Activated naive CD4-positive, alpha-beta T cell treated with anti-CD3 and anti-CD28 coated beads for 36 hours (primary cell): Measurements from ENCODE around the gene GPRASP1. TPM values are rescaled to one million over a fixed set of nuclear protein-coding genes. Genes with fewer than 3 reads are reported as not detected.
"Not testable (repeated sequence)": the region's sequence is repeated elsewhere in the genome, so short reads cannot be mapped to it uniquely, and the experiment has no call there.

Experiments
- CTCF ChIA-PET: fragments of 350-600 bp; sonication (Branson Sonifier 250); formaldehyde crosslinking; loops from one replicate; lab custom pipeline; 2021; ENCODE audit warnings: antibody characterized with exemption; lab: Charles Lee
- DNase-seq: peaks from one replicate; pipeline ENCODE4 v3.0.0-alpha.2; 2020
- H3K27ac Mint-ChIP-seq: one replicate; pipeline ENCODE4 v1.8.0; 2021; ENCODE audit warnings: mild to moderate bottlenecking, mixed read lengths
- H3K27me3 Mint-ChIP-seq: one replicate; pipeline ENCODE4 v1.8.0; 2021; ENCODE audit warnings: low read depth, mixed read lengths
- H3K36me3 Mint-ChIP-seq: one replicate; pipeline ENCODE4 v1.8.0; 2021; ENCODE audit warnings: low read depth, mixed read lengths
- H3K4me1 Mint-ChIP-seq: one replicate; pipeline ENCODE4 v1.8.0; 2021; ENCODE audit warnings: low read depth, mixed read lengths
- H3K4me3 Mint-ChIP-seq: one replicate; pipeline ENCODE4 v1.8.0; 2021; ENCODE audit warnings: mild to moderate bottlenecking, moderate library complexity, mixed read lengths
- H3K9me3 Mint-ChIP-seq: one replicate; pipeline ENCODE4 v1.8.0; 2021; ENCODE audit warnings: mixed read lengths
- intact Hi-C: fragments of 100-400 bp; cut with micrococcal nuclease; formaldehyde crosslinking; loops from one replicate; pipeline ENCODE4 v1.15.1; 2023
- total RNA-seq, 2 experiments: library from RNA; stranded (reverse); gene quantifications; one replicate each; pipeline ENCODE4 v1.2.3, GENCODE V29; 2021

GPRASP1 gene
- total RNA-seq, 2 experiments from 2014 or later: 3.5 to 4.0 TPM

DNA sequence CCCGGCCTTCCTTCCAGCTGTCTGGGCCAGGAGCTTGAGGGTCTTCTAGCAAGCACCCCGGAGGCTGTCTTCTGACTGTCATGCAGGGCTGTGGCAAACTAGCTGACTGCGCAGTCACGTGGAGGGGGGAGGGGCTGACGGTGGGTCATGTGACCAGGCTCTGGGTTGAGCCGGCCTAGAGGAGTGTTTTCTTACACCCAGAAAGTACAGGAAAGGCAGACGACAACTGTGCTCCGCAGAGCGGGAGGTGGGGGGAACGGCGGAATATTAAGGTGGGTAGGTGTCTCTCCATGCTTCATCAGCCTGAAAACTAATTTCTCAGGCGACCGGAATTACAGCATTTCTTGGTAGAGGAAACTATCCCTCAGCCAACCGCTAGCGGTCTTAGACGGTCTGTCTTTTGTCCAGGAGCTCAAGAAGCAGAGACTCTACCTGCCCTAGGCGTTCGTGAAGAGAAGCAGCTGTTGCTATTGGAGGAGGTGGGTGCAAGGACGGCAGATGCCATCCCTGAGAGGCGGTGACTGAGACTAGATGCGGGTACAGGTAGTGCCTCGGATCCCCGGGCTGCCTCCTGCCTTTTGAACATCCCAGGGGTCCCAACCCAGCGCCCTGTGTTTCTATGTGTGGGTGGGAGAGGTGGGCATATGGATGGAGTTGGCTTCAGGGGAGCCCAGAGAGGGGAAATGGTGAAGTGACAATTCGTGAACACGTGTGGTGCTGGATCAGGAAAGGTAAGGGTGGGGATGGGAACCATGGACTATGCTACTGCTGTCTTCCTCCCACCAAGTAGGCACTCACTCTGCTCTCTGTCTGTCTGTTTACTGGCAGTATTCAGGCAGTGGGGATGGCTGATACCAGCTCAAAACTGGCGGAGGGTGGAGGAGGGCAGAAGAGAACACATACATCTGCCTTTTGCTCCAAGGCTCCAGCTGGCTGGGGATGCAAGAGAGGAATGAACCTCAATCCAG is 8.8 kb downstream of the GPRASP1 start:
- CTCF ChIA-PET: interaction anchor here (1.3 kb wide), 1 partner anchor 61 kb away, joined by 4 read pairs; the partner anchor contains the start of gene GPRASP3
- H3K4me1 Mint-ChIP-seq: peaks cover 18% of the 10 kb centered on the region
- intact Hi-C loops: loop anchor here (10.0 kb wide), 1 partner anchor 1245 kb away; no protein-coding TSS in a partner anchor
- H3K27ac Mint-ChIP-seq: peak overlapping the region; percentile 77
- no peaks in the 10 kb centered on the region for H3K27me3 Mint-ChIP-seq
- H3K36me3 Mint-ChIP-seq: peaks cover 19% of the 10 kb centered on the region
- DNase-seq: peak; percentile 91
- H3K9me3 Mint-ChIP-seq: peaks cover 3% of the 10 kb centered on the region
- H3K4me3 Mint-ChIP-seq: peak overlapping the region; percentile 89

DNA sequence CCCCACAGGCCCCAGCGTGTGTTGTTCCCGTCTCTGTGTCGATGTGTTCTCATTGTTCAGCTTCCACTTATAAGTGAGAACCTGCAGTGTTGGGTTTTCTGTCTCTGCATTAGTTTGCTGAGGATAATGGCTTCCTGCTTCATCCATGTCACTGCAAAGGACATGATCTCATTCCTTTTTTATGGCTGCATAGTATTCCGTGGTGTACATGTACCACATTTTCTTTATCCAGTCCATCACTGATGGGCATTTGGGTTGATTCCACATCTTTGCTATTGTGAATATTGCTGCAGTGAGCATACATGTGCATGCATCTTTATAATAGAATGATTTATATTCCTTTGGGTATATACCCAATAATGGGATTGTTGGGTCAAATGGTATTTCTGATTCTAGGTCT is 12.5 kb downstream of the GPRASP1 start:
- H3K27me3 Mint-ChIP-seq, DNase-seq, H3K9me3 Mint-ChIP-seq, intact Hi-C loops, CTCF ChIA-PET, H3K27ac Mint-ChIP-seq, H3K4me3 Mint-ChIP-seq: not testable (repeated sequence)
- peaks cover 14% of the 10 kb centered on the region for H3K4me1 Mint-ChIP-seq
- peaks cover 24% of the 10 kb centered on the region for H3K36me3 Mint-ChIP-seq

DNA sequence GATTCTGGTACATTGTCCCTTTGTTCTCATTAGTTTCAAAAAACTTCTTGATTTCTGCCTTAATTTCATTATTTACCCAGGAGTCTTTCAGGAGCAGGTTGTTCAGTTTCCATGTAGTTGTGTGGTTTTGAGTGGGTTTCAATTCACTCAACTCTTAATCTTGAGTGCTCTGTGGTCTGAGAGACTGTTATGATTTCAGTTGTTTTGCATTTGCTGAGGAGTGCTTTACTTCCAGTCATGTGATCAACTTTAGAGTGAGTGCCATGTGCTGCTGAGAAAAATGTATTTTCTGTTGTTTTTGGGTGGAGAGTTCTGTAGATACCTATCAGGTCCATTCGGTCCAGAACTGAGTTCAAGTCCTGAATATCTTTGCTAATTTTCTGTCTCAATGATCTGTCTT is 15.8 kb downstream of the GPRASP1 start:
- H3K27me3 Mint-ChIP-seq, DNase-seq, CTCF ChIA-PET, H3K4me1 Mint-ChIP-seq, intact Hi-C loops, H3K4me3 Mint-ChIP-seq, H3K27ac Mint-ChIP-seq: not testable (repeated sequence)
- H3K9me3 Mint-ChIP-seq: peaks cover 12% of the 10 kb centered on the region
- peaks cover 28% of the 10 kb centered on the region for H3K36me3 Mint-ChIP-seq

DNA sequence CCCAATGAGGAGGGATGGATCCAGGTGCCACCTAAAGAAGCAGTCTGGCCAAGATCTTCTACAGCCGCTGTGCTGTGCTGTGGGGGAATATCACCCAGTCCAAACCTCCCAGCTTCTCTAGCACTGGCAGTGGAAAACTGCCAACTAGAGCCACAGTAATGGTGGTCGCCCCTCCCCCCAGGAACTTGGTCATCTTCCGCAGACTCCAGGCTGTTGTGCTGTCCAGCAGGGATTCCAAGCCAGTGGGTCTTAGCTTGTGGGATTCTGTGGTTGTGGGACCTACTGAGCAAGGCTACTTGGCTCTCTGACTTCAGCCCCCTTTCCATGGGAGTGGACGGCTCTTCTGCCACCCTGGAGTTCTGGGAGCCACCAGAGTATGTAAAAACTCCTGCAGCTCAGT is 18.2 kb downstream of the GPRASP1 start:
- CTCF ChIA-PET: no interaction called here
- H3K27me3 Mint-ChIP-seq: no peaks in the 10 kb centered on the region
- intact Hi-C loops: no loop called here
- no peak overlapping the region for H3K4me3 Mint-ChIP-seq
- peaks cover 22% of the 10 kb centered on the region for H3K36me3 Mint-ChIP-seq
- peaks cover 9% of the 10 kb centered on the region for H3K9me3 Mint-ChIP-seq
- no peak for DNase-seq
- peaks cover 4% of the 10 kb centered on the region for H3K4me1 Mint-ChIP-seq
- H3K27ac Mint-ChIP-seq: no peak overlapping the region

DNA sequence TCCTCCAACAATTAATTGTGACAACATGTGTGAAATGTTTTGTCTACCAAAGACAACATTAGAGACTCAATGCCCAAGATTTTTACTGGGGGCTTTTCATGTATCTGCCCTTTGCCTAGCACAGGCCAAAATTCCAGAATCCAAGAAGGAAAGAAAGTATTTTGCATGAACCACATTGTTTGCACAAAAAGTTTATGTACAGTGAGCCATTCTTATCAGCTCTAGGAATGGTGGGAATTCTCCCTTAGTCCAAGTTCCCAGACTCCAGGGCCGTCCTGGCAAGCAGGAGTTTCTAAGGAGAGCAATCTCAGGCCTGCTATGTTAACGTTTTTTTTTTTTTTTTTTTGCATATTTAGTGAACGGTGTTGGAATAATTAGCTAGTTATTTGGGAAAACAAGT is 21.6 kb downstream of the GPRASP1 start:
- Mint-ChIP-seq H3K4me3 (no peak overlapping the region), H3K9me3 (peaks cover 4% of the 10 kb centered on the region), H3K27me3 (no peaks in the 10 kb centered on the region), H3K36me3 (peaks cover 15% of the 10 kb centered on the region), H3K27ac (no peak overlapping the region), H3K4me1 (peaks cover 6% of the 10 kb centered on the region)
- intact Hi-C loops: no loop called here
- CTCF ChIA-PET: no interaction called here
- no peak for DNase-seq

DNA sequence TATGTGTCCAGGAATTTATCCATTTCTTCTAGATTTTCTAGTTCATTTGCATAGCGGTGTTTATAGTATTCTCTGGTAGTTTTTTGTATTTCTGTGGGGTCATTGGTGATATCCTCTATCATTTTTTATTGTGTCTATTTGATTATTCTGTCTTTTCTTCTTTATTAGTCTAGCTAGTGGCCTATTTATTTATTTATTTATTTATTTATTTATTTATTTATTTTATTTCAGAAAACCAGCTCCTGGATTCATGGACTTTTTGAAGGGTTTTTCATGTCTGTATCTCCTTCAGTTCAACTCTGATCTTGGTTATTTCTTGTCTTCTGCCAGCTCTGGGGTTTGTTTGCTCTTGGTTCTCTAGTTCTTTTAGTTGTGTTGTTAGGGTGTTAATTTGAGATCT is 26.2 kb downstream of the GPRASP1 start:
- H3K27me3 Mint-ChIP-seq, DNase-seq, intact Hi-C loops, CTCF ChIA-PET, H3K4me1 Mint-ChIP-seq, H3K27ac Mint-ChIP-seq, H3K4me3 Mint-ChIP-seq: not testable (repeated sequence)
- Mint-ChIP-seq H3K9me3 (peaks cover 12% of the 10 kb centered on the region), H3K36me3 (peaks cover 17% of the 10 kb centered on the region)

DNA sequence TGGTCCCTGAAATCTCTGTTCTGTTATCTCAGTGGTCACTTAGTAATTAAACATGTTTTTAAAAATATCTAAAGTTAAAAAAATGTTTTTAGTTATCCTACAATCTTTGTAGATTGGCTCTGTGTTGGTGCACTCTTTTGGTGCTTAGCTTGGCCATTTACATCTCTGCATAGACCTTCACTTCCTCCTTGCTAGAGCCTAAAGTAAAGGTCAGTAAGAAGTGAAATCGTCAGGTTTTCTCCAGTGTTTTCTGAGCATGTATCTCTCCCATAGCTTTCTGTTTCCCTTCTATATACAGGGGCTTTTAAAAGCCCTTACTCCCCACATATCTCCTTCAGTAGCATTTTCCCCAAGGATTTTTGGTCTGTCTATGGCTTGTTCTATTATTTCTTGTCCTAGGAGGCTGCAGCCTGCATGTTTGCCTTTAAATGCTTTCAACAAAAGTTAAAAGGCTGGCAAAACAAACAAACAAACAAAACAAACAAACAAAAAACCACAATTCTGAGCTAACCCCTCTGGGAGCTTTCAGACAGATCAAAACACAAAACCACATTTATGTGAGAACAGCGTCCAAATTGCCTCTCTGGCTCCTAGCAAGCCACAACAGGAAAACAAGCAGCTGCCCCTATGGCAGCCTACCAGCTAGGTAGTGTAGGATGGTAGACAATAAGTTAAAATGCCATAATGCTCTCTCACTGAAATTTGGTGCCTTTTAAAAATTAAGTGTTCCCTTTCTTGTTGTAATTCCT is 33.7 kb downstream of the GPRASP1 start:
- intact Hi-C loops: no loop called here
- H3K27ac Mint-ChIP-seq: no peak overlapping the region
- H3K27me3 Mint-ChIP-seq: no peaks in the 10 kb centered on the region
- peaks cover 13% of the 10 kb centered on the region for H3K9me3 Mint-ChIP-seq
- DNase-seq: no peak
- CTCF ChIA-PET: no interaction called here
- H3K4me1 Mint-ChIP-seq: no peaks in the 10 kb centered on the region
- H3K4me3 Mint-ChIP-seq: no peak overlapping the region
- peaks cover 34% of the 10 kb centered on the region for H3K36me3 Mint-ChIP-seq

DNA sequence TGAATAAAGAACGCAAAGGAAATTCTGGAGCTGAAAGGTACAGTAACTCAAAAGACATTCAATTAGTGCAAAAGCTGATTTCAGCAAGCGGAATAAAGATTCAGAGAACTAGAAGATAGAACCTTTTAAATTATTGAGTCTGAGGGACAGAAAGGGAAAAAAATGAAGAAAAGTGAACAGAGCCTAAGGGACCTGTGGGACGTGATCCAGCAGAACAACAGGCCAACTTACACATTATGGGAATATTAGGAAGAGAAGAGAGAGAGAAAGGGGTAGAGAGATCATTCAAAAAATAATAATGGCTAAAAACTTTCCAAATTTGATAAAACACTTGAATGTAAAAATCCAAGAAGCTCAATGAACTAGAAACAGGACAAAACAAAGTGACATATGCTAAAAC is 43.5 kb downstream of the GPRASP1 start:
- intact Hi-C loops: no loop called here
- CTCF ChIA-PET: no interaction called here
- H3K27ac Mint-ChIP-seq: no peak overlapping the region
- no peaks in the 10 kb centered on the region for H3K4me1 Mint-ChIP-seq
- H3K36me3 Mint-ChIP-seq: peaks cover 13% of the 10 kb centered on the region
- DNase-seq: no peak
- H3K9me3 Mint-ChIP-seq: no peaks in the 10 kb centered on the region
- no peak overlapping the region for H3K4me3 Mint-ChIP-seq
- no peaks in the 10 kb centered on the region for H3K27me3 Mint-ChIP-seq

DNA sequence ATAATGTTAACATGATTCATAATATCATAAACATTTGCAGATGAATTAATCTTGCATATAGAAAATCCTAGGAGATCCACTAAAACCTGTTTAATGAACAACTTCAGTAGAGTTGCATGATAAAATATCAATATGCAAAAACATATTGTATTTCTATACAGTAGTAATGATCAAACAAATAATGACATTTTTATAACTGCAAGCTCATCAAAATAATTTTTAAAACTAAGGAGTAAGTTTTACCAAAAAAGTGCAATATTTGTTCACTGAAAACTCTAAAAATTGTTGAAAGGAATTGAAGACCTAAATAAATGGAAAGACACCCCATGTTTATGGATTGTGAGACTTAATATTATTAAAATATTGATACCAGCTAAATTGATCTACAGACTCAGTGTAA is 45.0 kb downstream of the GPRASP1 start:
- Mint-ChIP-seq H3K27me3 (no peaks in the 10 kb centered on the region), H3K4me3 (no peak overlapping the region), H3K36me3 (peaks cover 10% of the 10 kb centered on the region), H3K4me1 (no peaks in the 10 kb centered on the region), H3K9me3 (no peaks in the 10 kb centered on the region), H3K27ac (no peak overlapping the region)
- DNase-seq: no peak
- intact Hi-C loops: no loop called here
- CTCF ChIA-PET: no interaction called here

DNA sequence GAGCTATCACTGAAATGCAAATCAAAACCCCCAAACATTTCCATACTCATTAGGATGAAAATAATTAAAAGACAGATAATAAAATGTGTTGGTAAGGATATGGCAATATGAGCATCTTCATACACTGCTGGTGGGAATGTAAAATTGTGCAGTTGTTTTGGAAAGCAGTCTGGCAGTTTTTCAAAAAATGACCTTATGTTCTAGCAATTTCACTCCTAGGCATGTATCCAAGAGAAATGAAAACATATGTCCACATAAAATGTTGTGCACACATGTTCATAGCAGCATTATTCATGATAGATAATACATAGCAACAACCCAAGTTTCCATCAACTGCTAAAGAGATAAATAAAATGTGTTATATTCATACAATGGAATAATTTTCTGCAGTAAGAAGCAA is 46.2 kb downstream of the GPRASP1 start:
- Mint-ChIP-seq H3K27ac (no peak overlapping the region), H3K4me3 (no peak overlapping the region), H3K4me1 (no peaks in the 10 kb centered on the region), H3K36me3 (peaks cover 10% of the 10 kb centered on the region), H3K27me3 (no peaks in the 10 kb centered on the region), H3K9me3 (peaks cover 1% of the 10 kb centered on the region)
- intact Hi-C loops: no loop called here
- CTCF ChIA-PET: no interaction called here
- no peak for DNase-seq
